Natural killer cell (primary cell): ENCODE data around the gene CCDC30. TPM values are rescaled to one million over a fixed set of nuclear protein-coding genes. Genes with fewer than 3 reads are reported as not detected.
A peak's percentile ranks its signal among the peaks of the same experiment; 100 is the strongest.

Source experiments
- ATAC-seq, 3 donors: fragments of 150-1000 bp in 2 of 3; fragments of 200-7000 bp in 1 of 3; cut with Tn5 transposase; 1 replicate in 1 of 3; 2 replicates in 2 of 3; pipeline ENCODE4 v1.10.0; 2021; ENCODE audit warnings: mild to moderate bottlenecking in 2 of 3, moderate library complexity in 2 of 3
- DNase-seq, 2 donors: peaks; one replicate each; pipeline versions ENCODE4 v3.0.0 to v3.0.0-alpha.2; 2013 to 2021; ENCODE audit warnings: mixed read lengths in 1 of 2
- H3K27ac ChIP-seq: one replicate; pipeline ENCODE4 v1.5.1; 2013; ENCODE audit warnings: mild to moderate bottlenecking, low read length
- H3K27me3 ChIP-seq: one replicate; pipeline ENCODE4 v1.6.1; 2013; ENCODE audit warnings: low read length; ENCODE audit not compliant: control insufficient read depth, insufficient read depth
- H3K36me3 ChIP-seq: one replicate; pipeline ENCODE4 v1.6.1; 2013; ENCODE audit warnings: low read length; ENCODE audit not compliant: control insufficient read depth, insufficient read depth
- H3K4me1 ChIP-seq: one replicate; pipeline ENCODE4 v1.6.1; 2013; ENCODE audit warnings: low read length; ENCODE audit not compliant: control insufficient read depth, insufficient read depth
- H3K4me3 ChIP-seq: one replicate; pipeline ENCODE4 v1.5.1; 2013; ENCODE audit warnings: low read length
- H3K9me3 ChIP-seq: one replicate; pipeline ENCODE4 v1.6.1; 2013; ENCODE audit warnings: low read length; ENCODE audit not compliant: control insufficient read depth, insufficient read depth
- H3K27ac Mint-ChIP-seq, 2 donors: one replicate each; pipeline ENCODE4 v1.8.0; 2022; ENCODE audit warnings: mild to moderate bottlenecking in 2 of 2, mixed read lengths in 2 of 2, moderate library complexity in 1 of 2
- H3K27me3 Mint-ChIP-seq, 2 donors: one replicate each; pipeline ENCODE4 v1.8.0; 2022; ENCODE audit warnings: low read depth in 2 of 2, mixed read lengths in 2 of 2
- H3K36me3 Mint-ChIP-seq: one replicate; pipeline ENCODE4 v1.8.0; 2022; ENCODE audit warnings: mixed read lengths
- H3K4me1 Mint-ChIP-seq, 2 donors: one replicate each; pipeline ENCODE4 v1.8.0; 2022; ENCODE audit warnings: mixed read lengths in 2 of 2
- H3K4me3 Mint-ChIP-seq: one replicate; pipeline ENCODE4 v1.8.0; 2022; ENCODE audit warnings: mild to moderate bottlenecking, moderate library complexity, mixed read lengths
- H3K9me3 Mint-ChIP-seq, 2 donors: one replicate each; pipeline ENCODE4 v1.8.0; 2022; ENCODE audit warnings: mixed read lengths in 2 of 2
- CTCF ChIP-seq: fragments of 200-600 bp; IDR thresholded peaks from one replicate; pipeline ENCODE4 v1.8.0; 2022; ENCODE audit warnings: antibody characterized with exemption
- WGBS: methylation state at CpG from one replicate; pipeline ENCODE4 v1.1.7; 2013; ENCODE audit warnings: missing lambda C conversion rate; ENCODE audit not compliant: insufficient coverage; 5-methylcytosine and 5-hydroxymethylcytosine counted together
- intact Hi-C: fragments of 100-400 bp; cut with micrococcal nuclease; formaldehyde crosslinking; loops from one replicate; pipeline ENCODE4 v1.14.2; 2022
- total RNA-seq, 4 donors: library from RNA; stranded (reverse); fragments of 120-200 nt in 1 of 4; gene quantifications; one replicate each; pipeline versions ENCODE4 v1.2.3 to v1.2.4, GENCODE V29; 2013 to 2022

The CCDC30 gene
- total RNA-seq, 3 donors from 2014 or later (not counting 1 experiment from before 2014, with no cell fraction given): 4.5 to 6.1 (median 5.0) TPM

GRCh38 chr1:42657201-42657600 lies 194.1 kb downstream of the CCDC30 start:
- Mint-ChIP-seq H3K4me1 (peaks cover 38 to 45% of the 10 kb centered on the region in 2 donors), H3K36me3 (peaks cover 12% of the 10 kb centered on the region), H3K4me3 (peak overlapping the region; percentile 98), H3K9me3 (no peaks in the 10 kb centered on the region), H3K27me3 (no peaks in the 10 kb centered on the region), H3K27ac (peak overlapping the region; percentile 93 to 94)
- Histone ChIP-seq H3K27me3 (no peaks in the 10 kb centered on the region), H3K36me3 (peaks cover 12% of the 10 kb centered on the region), H3K4me3 (no peak overlapping the region), H3K9me3 (no peaks in the 10 kb centered on the region), H3K4me1 (peaks cover 17% of the 10 kb centered on the region), H3K27ac (peak overlapping the region; percentile 52)
- intact Hi-C loops: no loop called here
- TF ChIP-seq CTCF: no peak
- WGBS: 55% methylated on average over 3 of the region's 5 CpGs
- no peak for ATAC-seq
- DNase-seq: peak in 1 of 2 donors; percentile 19

GRCh38 chr1:42657981-42658876 lies 195.1 kb downstream of the CCDC30 start, which contains the start of gene PPIH:
TSS of gene PPIH (plus strand) at chr1:42658423. CDS start at chr1:42658447, 24 bp downstream.
- Histone ChIP-seq H3K27ac (peak within 1 kb of the TSS; percentile 52), H3K27me3 (no peaks in the 10 kb centered on the region), H3K36me3 (peaks cover 17% of the 10 kb centered on the region), H3K4me1 (peaks cover 17% of the 10 kb centered on the region), H3K4me3 (peak within 1 kb of the TSS; percentile 81), H3K9me3 (no peaks in the 10 kb centered on the region)
- WGBS: 0% methylated on average over 53 of the region's 53 CpGs
- Mint-ChIP-seq H3K4me3 (peak within 1 kb of the TSS; percentile 98), H3K4me1 (peaks cover 38 to 45% of the 10 kb centered on the region in 2 donors), H3K9me3 (no peaks in the 10 kb centered on the region), H3K27ac (peak within 1 kb of the TSS; percentile 93 to 94), H3K36me3 (peaks cover 12% of the 10 kb centered on the region), H3K27me3 (no peaks in the 10 kb centered on the region)
- TF ChIP-seq CTCF: no peak
- peak; percentile 87 to 97 for DNase-seq
- intact Hi-C loops: loop anchor here (1.0 kb wide), 1 partner anchor 24 kb away; the partner anchor contains the start of gene YBX1
- ATAC-seq: peak; percentile 97 to 99 (median 98)

DNA sequence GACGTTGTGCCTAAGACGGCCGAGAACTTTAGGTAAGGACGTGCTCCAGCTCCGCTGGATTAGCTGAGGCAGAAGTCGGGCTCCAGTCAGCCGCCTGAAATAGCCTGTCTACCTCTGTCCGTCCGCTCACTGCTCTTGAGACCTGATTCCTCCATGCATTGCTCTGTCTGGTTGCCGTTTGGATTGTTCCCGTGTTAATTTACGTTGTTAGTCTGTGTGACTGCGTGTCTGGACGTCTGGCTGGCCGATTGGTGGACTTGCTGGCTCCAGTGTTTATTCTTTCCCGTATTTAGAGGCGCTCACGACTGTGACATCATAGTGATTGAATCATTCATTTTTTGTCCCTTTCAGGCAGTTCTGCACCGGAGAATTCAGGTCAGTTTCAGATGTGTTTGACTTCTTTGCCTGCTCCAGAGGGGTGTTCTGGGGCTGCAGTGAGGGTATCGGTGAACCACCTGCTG lies 195.8 kb downstream of the CCDC30 start:
- Histone ChIP-seq H3K4me1 (peaks cover 17% of the 10 kb centered on the region), H3K27me3 (no peaks in the 10 kb centered on the region), H3K27ac (peak overlapping the region; percentile 52), H3K36me3 (peaks cover 20% of the 10 kb centered on the region), H3K9me3 (no peaks in the 10 kb centered on the region), H3K4me3 (peak overlapping the region; percentile 81)
- 15% methylated on average over 20 of the region's 20 CpGs for WGBS
- H3K27me3 Mint-ChIP-seq: no peaks in the 10 kb centered on the region
- no peak for TF ChIP-seq CTCF
- peak overlapping the region; percentile 93 to 94 for H3K27ac Mint-ChIP-seq
- H3K4me1 Mint-ChIP-seq: peaks cover 38 to 45% of the 10 kb centered on the region in 2 donors
- peaks cover 12% of the 10 kb centered on the region for H3K36me3 Mint-ChIP-seq
- H3K4me3 Mint-ChIP-seq: peak overlapping the region; percentile 98
- H3K9me3 Mint-ChIP-seq: no peaks in the 10 kb centered on the region
- DNase-seq (no peak), ATAC-seq (no peak)
- intact Hi-C loops: loop anchor here (1.0 kb wide), 1 partner anchor 23 kb away; the partner anchor contains the start of gene YBX1
